Astrocyte of the cerebellum (primary cell): ENCODE results near the gene BLCAP.

Source experiments
- DNase-seq: peaks from one replicate; pipeline ENCODE4 v3.0.0-alpha.2; 2011; ENCODE audit warnings: low read depth
- H3K4me3 ChIP-seq: 2 replicates; pipeline ENCODE4 v1.5.1; 2011; ENCODE audit warnings: mild to moderate bottlenecking, low read depth, low read length, moderate library complexity
- in situ Hi-C: cut with HindIII; loops from 2 replicates; pipeline ENCODE4 v1.10.0; 2017; ENCODE audit warnings: low sequenced_read_pairs
- TF ChIP-seq, protein P1 (sequence below): IDR thresholded peaks from 2 replicates; pipeline ENCODE4 v1.5.1; 2012; ENCODE audit warnings: low read length, low read depth, moderate library complexity, mild to moderate bottlenecking; ENCODE audit errors: missing control alignments

The BLCAP gene

DNA sequence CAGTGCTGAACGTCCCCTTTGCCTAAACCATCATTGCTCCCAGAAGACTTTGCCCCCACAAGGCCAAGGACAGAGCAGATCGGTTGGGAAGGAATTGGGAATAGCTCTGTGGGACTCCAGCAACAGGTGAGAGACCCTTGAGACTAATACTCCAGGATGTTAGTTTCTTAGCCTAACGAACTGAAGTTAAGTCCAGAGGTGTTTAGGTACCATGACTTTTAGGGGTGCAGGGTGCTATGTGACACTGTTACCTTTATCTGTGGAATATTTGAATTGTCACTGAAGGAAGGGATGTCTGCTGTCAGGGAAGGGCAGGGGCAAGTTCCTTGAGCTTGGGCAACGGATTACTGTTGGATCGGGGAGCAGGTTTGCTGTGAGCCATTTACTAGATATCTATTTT lies 1.9 kb downstream of the BLCAP start:
- peak overlapping the region; percentile 95 for H3K4me3 ChIP-seq
- TF ChIP-seq, protein P1, sequence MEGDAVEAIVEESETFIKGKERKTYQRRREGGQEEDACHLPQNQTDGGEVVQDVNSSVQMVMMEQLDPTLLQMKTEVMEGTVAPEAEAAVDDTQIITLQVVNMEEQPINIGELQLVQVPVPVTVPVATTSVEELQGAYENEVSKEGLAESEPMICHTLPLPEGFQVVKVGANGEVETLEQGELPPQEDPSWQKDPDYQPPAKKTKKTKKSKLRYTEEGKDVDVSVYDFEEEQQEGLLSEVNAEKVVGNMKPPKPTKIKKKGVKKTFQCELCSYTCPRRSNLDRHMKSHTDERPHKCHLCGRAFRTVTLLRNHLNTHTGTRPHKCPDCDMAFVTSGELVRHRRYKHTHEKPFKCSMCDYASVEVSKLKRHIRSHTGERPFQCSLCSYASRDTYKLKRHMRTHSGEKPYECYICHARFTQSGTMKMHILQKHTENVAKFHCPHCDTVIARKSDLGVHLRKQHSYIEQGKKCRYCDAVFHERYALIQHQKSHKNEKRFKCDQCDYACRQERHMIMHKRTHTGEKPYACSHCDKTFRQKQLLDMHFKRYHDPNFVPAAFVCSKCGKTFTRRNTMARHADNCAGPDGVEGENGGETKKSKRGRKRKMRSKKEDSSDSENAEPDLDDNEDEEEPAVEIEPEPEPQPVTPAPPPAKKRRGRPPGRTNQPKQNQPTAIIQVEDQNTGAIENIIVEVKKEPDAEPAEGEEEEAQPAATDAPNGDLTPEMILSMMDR: no peak
- no peak for DNase-seq
- in situ Hi-C loops: no loop called here

DNA sequence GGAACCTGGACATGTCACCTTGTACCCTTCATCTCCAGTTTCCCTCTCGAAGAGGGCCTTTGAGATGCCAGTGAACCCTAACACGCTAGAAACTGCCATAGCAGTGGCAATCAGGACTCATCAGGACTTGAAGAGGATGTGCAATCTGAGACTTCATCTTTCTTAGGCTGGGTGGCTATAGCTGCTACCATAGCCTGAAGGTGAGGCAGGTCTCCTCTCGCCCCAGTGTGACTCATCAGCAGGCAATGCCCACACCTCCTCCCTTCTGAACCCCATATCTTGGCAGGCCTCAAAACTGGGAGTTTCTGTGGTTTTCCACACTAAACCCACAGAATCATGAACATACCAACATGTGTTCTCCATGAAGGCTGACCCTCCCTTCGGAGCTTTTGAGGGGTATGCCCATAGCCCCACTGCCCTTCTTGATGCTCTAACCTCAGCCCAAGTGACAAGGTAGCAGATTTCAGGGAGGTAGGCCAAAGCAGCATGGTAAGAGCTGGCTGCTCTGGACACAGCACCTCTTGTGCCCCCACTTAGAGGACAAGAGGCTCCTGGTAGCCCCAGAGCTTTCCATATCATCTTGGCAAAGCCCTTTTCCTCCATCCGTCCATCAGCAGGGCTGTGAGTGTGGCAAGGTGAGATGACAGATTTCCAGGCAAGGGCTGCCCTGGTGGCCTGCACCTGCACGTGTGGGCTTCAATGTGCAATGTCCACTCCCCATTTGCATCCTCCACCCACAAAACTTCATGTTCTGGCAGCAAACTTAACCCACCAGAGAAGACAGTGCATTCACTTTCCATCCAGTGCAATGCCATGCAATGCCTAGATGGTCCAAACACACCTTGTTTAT lies 2.6 kb downstream of the BLCAP start:
- in situ Hi-C loops: no loop called here
- no peak overlapping the region for H3K4me3 ChIP-seq
- no peak for DNase-seq
- TF ChIP-seq, protein P1: no peak

- TF ChIP-seq, protein P1: no peak
- in situ Hi-C loops: no loop called here
- DNase-seq: no peak
- H3K4me3 ChIP-seq: no peak overlapping the region
Measured at GRCh38 chr20:37523911-37524700, 3.6 kb downstream of the BLCAP start.

DNA sequence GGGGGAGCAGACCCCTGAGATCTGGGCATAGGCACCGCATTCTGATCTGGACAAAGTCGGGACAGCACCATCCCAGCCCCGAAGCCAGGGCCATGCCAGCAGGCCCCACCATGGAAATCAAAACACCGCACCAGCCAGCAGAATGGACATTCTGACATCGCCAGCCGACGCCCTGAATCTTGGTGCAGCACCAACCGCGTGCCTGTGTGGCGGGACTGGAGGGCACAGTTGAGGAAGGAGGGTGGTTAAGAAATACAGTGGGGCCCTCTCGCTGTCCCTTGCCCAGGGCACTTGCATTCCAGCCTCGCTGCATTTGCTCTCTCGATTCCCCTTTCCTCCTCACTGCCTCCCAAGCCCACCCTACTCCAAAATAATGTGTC lies 4.7 kb downstream of the BLCAP start:
- H3K4me3 ChIP-seq: no peak overlapping the region
- TF ChIP-seq, protein P1: no peak
- in situ Hi-C loops: no loop called here
- DNase-seq: no peak

DNA sequence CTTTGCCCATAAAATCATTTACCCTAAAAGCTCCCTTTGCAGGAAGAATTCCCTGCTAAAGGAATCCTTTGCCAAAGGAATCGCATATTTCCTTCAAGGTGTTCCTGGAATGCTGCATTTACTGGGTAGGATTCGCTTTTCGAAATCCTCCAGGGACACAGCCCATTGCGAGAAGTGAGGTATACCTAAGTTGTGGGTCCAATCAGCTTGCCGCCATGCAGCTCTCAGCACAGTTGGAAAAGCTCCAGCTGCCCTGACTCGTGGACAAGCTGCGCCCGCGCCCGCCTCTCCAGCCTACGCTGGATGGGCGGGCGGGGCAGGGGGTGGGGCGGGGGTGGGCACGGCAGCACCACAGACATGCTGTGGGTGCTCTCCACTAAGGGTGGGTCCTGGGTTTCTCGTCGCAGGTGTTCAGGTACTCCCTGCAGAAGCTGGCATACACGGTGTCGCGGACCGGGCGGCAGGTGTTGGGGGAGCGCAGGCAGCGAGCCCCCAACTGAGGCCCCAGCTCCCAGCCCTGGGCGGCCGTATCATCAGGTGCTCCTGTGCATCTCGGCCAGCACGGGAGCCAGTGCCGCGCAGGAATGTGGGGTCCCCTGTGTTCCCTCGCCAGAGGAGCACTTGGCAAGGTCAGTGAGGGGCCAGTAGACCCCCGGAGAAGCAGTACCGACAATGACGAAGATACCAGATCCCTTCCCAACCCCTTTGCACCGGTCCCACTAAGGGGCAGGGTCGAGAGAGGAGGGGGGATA lies 5.2 kb downstream of the BLCAP start:
- DNase-seq: no peak
- H3K4me3 ChIP-seq: peak overlapping the region; percentile 49

More for the DNA sequence above, 5.2 kb downstream of the BLCAP start:
- in situ Hi-C loops: no loop called here
- TF ChIP-seq, protein P1: no peak
